Gastrocnemius medialis (tissue), 4 donors: ENCODE measurements around the gene FAM227B. TPM values are rescaled to one million over a fixed set of nuclear protein-coding genes. Genes with fewer than 3 reads are reported as not detected.
"Not testable (repeated sequence)": the region's sequence is repeated elsewhere in the genome, so short reads cannot be mapped to it uniquely, and the experiment has no call there.

ENCODE experiments used
- ATAC-seq, 2 donors: fragments of 150-250 bp; one replicate each; pipeline ENCODE4 v1.9.1; 2016
- DNase-seq, 2 donors: peaks; one replicate each; pipeline ENCODE4 v3.0.0-alpha.2; 2019
- H3K27ac ChIP-seq, 4 donors: fragments of 200-600 bp; sonication (generic); 1 replicate in 1 of 4; 2 replicates in 3 of 4; pipeline ENCODE4 v1.5.1; 2016 to 2018; ENCODE audit warnings: mild to moderate bottlenecking in 2 of 4, moderate library complexity in 1 of 4
- H3K27me3 ChIP-seq, 3 donors: fragments of 200-600 bp; sonication (generic) in 2 of 3; 1 replicate in 1 of 3; 2 replicates in 2 of 3; pipeline versions ENCODE4 v1.5.1 to v1.6.0; 2016 to 2019; ENCODE audit warnings: mild to moderate bottlenecking in 1 of 3, moderate library complexity in 1 of 3
- H3K36me3 ChIP-seq, 2 donors: fragments of 200-600 bp; sonication (generic) in 1 of 2; one replicate each; pipeline ENCODE4 v1.5.1; 2017 to 2018
- H3K4me1 ChIP-seq, 2 donors: fragments of 200-600 bp; sonication (generic) in 1 of 2; one replicate each; pipeline ENCODE4 v1.5.1; 2016 to 2017; ENCODE audit warnings: mild to moderate bottlenecking in 2 of 2
- H3K4me3 ChIP-seq, 4 donors: fragments of 200-600 bp; sonication (generic) in 3 of 4; 1 replicate in 1 of 4; 2 replicates in 3 of 4; pipeline ENCODE4 v1.5.1; 2016 to 2019; ENCODE audit warnings: mild to moderate bottlenecking in 2 of 4
- H3K9me3 ChIP-seq, 3 donors: fragments of 200-600 bp; sonication (generic) in 2 of 3; 1 replicate in 1 of 3; 2 replicates in 2 of 3; pipeline ENCODE4 v1.5.1; 2016 to 2019
- POLR2A ChIP-seq, 2 donors: fragments of 450-650 bp; IDR thresholded peaks; one replicate each; pipeline ENCODE4 v1.6.1; 2017; ENCODE audit warnings: antibody characterized with exemption in 2 of 2, mild to moderate bottlenecking in 2 of 2, moderate library complexity in 2 of 2
- in situ Hi-C, 4 donors: fragments of 200-750 bp; cut with MboI; loops; one replicate each; pipeline versions ENCODE4 v1.15.0 to v1.8.0; 2017; ENCODE audit warnings: low sequenced_read_pairs in 4 of 4
- intact Hi-C: fragments of 100-400 bp; cut with DNase I; formaldehyde crosslinking; loops from one replicate; pipeline ENCODE4 v1.15.1; 2023; ENCODE audit warnings: low total_unique reads
- total RNA-seq, 4 donors: library from RNA; depleted of rRNA; stranded (reverse); fragments of >200 nt; gene quantifications; one replicate each; pipeline versions ENCODE4 v1.1.0 to v1.2.3, GENCODE V29; 2016
- TF ChIP-seq, protein P1 (sequence below), 5 experiments: fragments of 450-650 bp in 3 of 5; fragments of 200-600 bp in 2 of 5; sonication (generic) in 2 of 5; IDR thresholded peaks in 4 of 5; conservative IDR thresholded peaks in 1 of 5; 1 replicate in 4 of 5; 2 replicates in 1 of 5; pipeline ENCODE4 v1.5.1; 2016 to 2019; ENCODE audit warnings: antibody characterized with exemption in 5 of 5, mild to moderate bottlenecking in 3 of 5, moderate library complexity in 3 of 5

The FAM227B gene
- total RNA-seq, 4 donors from 2014 or later = 7.5 to 15.4 (median 11.7) TPM

DNA sequence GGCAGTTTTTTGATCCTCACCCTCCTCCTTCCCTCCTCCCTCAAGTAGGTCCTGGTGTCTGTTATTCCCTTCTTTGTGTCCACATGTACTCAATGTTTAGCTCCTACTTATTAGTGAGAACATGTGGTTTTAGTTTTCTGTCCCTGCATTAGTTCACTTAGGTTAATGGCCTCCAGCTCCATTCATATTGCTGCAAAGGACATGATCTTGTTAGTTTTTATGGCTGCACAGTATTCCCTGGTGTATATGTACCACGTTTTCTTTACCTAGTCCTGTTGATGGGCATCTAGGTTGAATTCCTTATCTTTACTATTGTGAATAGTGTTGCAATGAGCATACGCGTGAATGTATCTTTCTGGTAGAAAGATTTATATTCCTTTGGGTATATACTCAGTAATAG is 259.2 kb downstream of the FAM227B start:
- Histone ChIP-seq H3K4me1 (no peaks in the 10 kb centered on the region), H3K4me3 (no peak overlapping the region), H3K27ac (no peak overlapping the region), H3K9me3 (no peaks in the 10 kb centered on the region), H3K27me3 (no peaks in the 10 kb centered on the region), H3K36me3 (no peaks in the 10 kb centered on the region)
- in situ Hi-C loops (no loop called here), intact Hi-C loops (no loop called here)
- TF ChIP-seq POLR2A (IDR thresholded peaks at IDR 0.05) = no peak
- TF ChIP-seq, protein P1, sequence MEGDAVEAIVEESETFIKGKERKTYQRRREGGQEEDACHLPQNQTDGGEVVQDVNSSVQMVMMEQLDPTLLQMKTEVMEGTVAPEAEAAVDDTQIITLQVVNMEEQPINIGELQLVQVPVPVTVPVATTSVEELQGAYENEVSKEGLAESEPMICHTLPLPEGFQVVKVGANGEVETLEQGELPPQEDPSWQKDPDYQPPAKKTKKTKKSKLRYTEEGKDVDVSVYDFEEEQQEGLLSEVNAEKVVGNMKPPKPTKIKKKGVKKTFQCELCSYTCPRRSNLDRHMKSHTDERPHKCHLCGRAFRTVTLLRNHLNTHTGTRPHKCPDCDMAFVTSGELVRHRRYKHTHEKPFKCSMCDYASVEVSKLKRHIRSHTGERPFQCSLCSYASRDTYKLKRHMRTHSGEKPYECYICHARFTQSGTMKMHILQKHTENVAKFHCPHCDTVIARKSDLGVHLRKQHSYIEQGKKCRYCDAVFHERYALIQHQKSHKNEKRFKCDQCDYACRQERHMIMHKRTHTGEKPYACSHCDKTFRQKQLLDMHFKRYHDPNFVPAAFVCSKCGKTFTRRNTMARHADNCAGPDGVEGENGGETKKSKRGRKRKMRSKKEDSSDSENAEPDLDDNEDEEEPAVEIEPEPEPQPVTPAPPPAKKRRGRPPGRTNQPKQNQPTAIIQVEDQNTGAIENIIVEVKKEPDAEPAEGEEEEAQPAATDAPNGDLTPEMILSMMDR (IDR thresholded peaks at IDR 0.05 in 4 of 5, conservative IDR thresholded peaks at IDR 0.05 in 1 of 5) = no peak
- DNase-seq (no peak), ATAC-seq (no peak)

DNA sequence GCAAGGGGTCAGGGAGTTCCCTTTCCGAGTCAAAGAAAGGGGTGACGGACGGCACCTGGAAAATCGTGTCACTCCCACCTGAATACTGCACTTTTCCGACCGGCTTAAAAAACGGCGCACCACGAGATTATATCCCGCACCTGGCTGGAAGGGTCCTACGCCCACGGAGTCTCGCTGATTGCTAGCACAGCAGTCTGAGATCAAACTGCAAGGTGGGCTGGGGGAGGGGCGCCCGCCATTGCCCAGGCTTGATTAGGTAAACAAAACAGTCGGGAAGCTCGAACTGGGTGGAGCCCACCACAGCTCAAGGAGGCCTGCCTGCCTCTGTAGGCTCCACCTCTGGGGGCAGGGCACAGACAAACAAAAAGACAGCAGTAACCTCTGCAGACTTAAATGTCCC is 266.2 kb downstream of the FAM227B start:
- intact Hi-C loops, in situ Hi-C loops, DNase-seq, H3K4me3 ChIP-seq, ATAC-seq, H3K36me3 ChIP-seq, H3K27ac ChIP-seq, H3K27me3 ChIP-seq, H3K9me3 ChIP-seq, H3K4me1 ChIP-seq: not testable (repeated sequence)

DNA sequence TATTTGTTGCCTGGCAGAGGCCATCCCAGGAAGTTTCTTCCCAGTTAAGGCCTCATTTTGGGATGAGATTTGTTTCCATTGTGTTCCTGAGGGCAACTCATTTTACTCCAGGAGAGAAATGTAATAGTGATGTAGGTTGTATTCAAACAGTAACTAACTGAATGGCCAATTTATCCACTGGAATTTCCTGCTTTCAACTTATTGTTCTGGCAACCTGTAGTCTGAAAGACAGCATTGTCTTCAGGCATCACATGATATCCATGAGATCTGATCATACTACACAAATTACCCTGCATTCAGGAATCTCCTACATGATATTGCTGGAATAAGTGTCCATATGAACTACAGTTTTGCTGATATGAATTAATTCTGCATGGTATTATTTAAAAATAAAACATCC is 277.1 kb downstream of the FAM227B start:
- Histone ChIP-seq H3K4me3 (no peak overlapping the region), H3K36me3 (no peaks in the 10 kb centered on the region), H3K4me1 (no peaks in the 10 kb centered on the region), H3K9me3 (no peaks in the 10 kb centered on the region), H3K27me3 (no peaks in the 10 kb centered on the region), H3K27ac (no peak overlapping the region)
- TF ChIP-seq, protein P1 (IDR thresholded peaks at IDR 0.05 in 4 of 5, conservative IDR thresholded peaks at IDR 0.05 in 1 of 5) = no peak
- TF ChIP-seq POLR2A (IDR thresholded peaks at IDR 0.05) = no peak
- ATAC-seq (no peak), DNase-seq (no peak)
- intact Hi-C loops = no loop called here
- in situ Hi-C loops = no loop called here

DNA sequence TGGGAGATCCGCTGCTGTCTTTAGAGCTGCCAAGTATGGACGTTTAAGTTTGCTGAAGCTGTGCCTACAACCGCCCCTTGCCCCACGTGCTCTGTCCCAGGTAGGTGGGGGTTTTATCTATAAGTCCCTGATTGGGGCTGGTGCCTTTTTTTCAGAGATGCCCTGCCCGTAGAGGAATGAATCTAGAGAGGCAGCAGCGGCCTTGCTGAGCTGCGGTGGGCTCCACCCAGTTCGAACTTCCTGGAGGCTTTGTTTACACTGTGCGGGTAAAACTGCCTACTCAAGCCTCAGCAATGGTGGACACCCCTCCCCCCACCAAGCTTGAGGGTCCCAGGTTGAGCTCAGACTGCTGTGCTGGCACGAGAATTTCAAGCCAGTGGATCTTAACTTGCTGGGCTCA is 281.0 kb downstream of the FAM227B start:
- TF ChIP-seq POLR2A (IDR thresholded peaks at IDR 0.05) = no peak
- TF ChIP-seq, protein P1 (IDR thresholded peaks at IDR 0.05 in 4 of 5, conservative IDR thresholded peaks at IDR 0.05 in 1 of 5) = no peak
- in situ Hi-C loops = no loop called here
- no peak for DNase-seq

DNA sequence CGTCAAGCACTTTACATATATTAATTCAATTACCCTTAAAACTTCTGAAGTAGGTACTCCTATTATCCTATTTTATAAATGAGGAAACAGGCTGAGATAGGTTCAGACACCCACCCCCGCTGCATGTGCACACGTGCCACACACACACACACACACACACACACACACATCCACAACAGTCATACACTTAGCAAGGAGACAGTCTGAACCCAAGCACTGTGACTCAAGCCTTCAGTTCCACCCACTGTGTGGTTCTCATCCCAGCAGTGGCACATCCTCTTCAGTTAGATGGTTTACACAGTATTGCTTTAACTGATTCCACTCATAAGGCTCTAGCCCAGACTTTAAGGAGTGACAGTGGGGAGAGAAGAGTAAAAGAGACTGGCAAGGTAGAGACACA is 288.7 kb downstream of the FAM227B start:
- Histone ChIP-seq H3K27me3 (no peaks in the 10 kb centered on the region), H3K36me3 (no peaks in the 10 kb centered on the region), H3K9me3 (no peaks in the 10 kb centered on the region), H3K4me1 (no peaks in the 10 kb centered on the region), H3K4me3 (no peak overlapping the region), H3K27ac (no peak overlapping the region)
- in situ Hi-C loops (no loop called here), intact Hi-C loops (no loop called here)
- ATAC-seq (no peak), DNase-seq (no peak)
- TF ChIP-seq POLR2A (IDR thresholded peaks at IDR 0.05) = no peak
- TF ChIP-seq, protein P1 (IDR thresholded peaks at IDR 0.05 in 4 of 5, conservative IDR thresholded peaks at IDR 0.05 in 1 of 5) = no peak

More for the DNA sequence above, 281.0 kb downstream of the FAM227B start:
- H3K4me1 ChIP-seq = no peaks in the 10 kb centered on the region
- H3K27me3 ChIP-seq = no peaks in the 10 kb centered on the region
- no peak for ATAC-seq
- no peaks in the 10 kb centered on the region for H3K36me3 ChIP-seq
- no peaks in the 10 kb centered on the region for H3K9me3 ChIP-seq
- no peak overlapping the region for H3K27ac ChIP-seq
- intact Hi-C loops = no loop called here
- no peak overlapping the region for H3K4me3 ChIP-seq
